BJ (cell line): ENCODE data around the gene ERBB2. TPM values are rescaled to one million over a fixed set of nuclear protein-coding genes. Genes with fewer than 3 reads are reported as not detected.

Experiments used
- CTCF ChIA-PET: fragments of 350-600 bp; formaldehyde crosslinking; extraction: SDS; loops from one replicate; lab custom pipeline; 2021; ENCODE audit warnings: antibody characterized with exemption, inconsistent platforms; lab: Yijun Ruan, JAX
- POLR2A ChIA-PET: fragments of 300-600 bp; sonication (Branson Sonifier 250); formaldehyde crosslinking; extraction: SDS; loops from one replicate; lab custom pipeline; 2021; ENCODE audit warnings: antibody characterized with exemption; lab: Charles Lee
- DNase-seq: peaks from one replicate; pipeline ENCODE4 v3.0.0-alpha.2; 2011; ENCODE audit warnings: low read depth
- H3K27me3 ChIP-seq: 2 replicates; pipeline ENCODE4 v1.6.0; 2011; ENCODE audit warnings: low read length; ENCODE audit not compliant: control insufficient read depth, insufficient read depth
- H3K36me3 ChIP-seq: 2 replicates; pipeline ENCODE4 v1.5.1; 2011; ENCODE audit warnings: low read length; ENCODE audit not compliant: control insufficient read depth, insufficient read depth
- H3K4me3 ChIP-seq: 2 replicates; pipeline ENCODE4 v1.5.1; 2011; ENCODE audit warnings: low read depth, mild to moderate bottlenecking, control low read depth, low read length
- polyA plus RNA-seq: library from polyadenylated mRNA; depleted of rRNA; stranded (reverse); fragments of >200 nt; gene quantifications from 2 replicates; pipeline ENCODE4 v1.2.3, GENCODE V29; 2011
- TF ChIP-seq, protein P1 (sequence below): IDR thresholded peaks from 2 replicates; pipeline ENCODE4 v1.5.1; 2011; ENCODE audit warnings: low read depth, mild to moderate bottlenecking, control low read depth, inconsistent platforms, low read length, moderate library complexity; ENCODE audit not compliant: insufficient read depth

ERBB2 gene
- polyA plus RNA-seq, 1 experiment, result 35.4 TPM

- no peak for DNase-seq
- H3K36me3 ChIP-seq, result no peaks in the 10 kb centered on the region
- ChIA-PET POLR2A (no interaction called here), CTCF (interaction anchor here (2.1 to 7.6 kb wide), 2 partner anchors 22 to 130 kb away, joined by 9 to 56 read pairs; partner anchors contain the start of gene MIEN1)
- H3K4me3 ChIP-seq, result no peak overlapping the region
- TF ChIP-seq, protein P1, sequence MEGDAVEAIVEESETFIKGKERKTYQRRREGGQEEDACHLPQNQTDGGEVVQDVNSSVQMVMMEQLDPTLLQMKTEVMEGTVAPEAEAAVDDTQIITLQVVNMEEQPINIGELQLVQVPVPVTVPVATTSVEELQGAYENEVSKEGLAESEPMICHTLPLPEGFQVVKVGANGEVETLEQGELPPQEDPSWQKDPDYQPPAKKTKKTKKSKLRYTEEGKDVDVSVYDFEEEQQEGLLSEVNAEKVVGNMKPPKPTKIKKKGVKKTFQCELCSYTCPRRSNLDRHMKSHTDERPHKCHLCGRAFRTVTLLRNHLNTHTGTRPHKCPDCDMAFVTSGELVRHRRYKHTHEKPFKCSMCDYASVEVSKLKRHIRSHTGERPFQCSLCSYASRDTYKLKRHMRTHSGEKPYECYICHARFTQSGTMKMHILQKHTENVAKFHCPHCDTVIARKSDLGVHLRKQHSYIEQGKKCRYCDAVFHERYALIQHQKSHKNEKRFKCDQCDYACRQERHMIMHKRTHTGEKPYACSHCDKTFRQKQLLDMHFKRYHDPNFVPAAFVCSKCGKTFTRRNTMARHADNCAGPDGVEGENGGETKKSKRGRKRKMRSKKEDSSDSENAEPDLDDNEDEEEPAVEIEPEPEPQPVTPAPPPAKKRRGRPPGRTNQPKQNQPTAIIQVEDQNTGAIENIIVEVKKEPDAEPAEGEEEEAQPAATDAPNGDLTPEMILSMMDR, result no peak
- no peaks in the 10 kb centered on the region for H3K27me3 ChIP-seq
These were observed 51.8 kb downstream of the ERBB2 start for GRCh38 chr17:39751637-39752036.

GRCh38 chr17:39752241-39752881 lies 52.5 kb downstream of the ERBB2 start:
- TF ChIP-seq, protein P1, result no peak
- ChIA-PET CTCF (interaction anchor here (0.6 to 7.6 kb wide), 5 partner anchors 8 to 349 kb away, joined by 3 to 56 read pairs (median 5); partner anchors contain the start of gene MIEN1), POLR2A (no interaction called here)
- no peaks in the 10 kb centered on the region; the same call in 1 of the 2 replicates for H3K27me3 ChIP-seq
- no peaks in the 10 kb centered on the region for H3K36me3 ChIP-seq
- DNase-seq, result no peak
- no peak overlapping the region for H3K4me3 ChIP-seq

DNA sequence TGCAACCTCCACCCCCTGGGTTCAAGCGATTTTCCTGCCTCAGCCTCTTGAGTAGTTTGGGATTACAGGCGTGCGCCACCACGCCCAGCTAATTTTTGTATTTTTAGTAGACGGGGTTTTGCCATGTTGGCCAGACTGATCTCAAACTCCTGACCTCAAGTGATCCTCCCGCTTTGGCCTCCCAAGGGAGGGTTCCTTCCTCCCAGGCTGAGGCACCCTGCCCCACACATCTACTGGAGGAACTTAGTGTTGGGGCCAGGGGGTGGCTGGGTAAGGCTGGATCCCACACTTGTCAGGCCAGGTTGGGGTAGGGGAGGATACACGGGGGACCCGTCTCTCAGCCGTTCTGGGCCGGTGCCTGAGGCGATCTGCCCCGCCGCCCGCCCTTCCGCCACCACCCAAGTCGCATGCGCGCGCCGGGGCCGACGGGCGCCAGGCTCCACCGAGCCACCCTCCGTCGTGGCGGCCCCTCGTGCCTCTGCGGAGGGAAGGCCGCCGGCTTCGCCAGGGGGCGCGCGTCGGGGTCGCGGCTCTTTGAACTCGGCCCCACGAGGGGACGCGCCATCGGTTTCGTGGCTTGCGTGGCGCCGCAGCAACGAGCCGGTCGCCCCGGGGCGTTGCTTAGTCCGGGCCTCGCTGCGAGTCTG lies 53.8 kb downstream of the ERBB2 start:
- Histone ChIP-seq H3K27me3 (peaks cover 2% of the 10 kb centered on the region), H3K36me3 (no peaks in the 10 kb centered on the region), H3K4me3 (peak overlapping the region; percentile 59)
- ChIA-PET CTCF (interaction anchor here (1.5 to 7.6 kb wide), 3 partner anchors 9 to 132 kb away, joined by 5 to 56 read pairs (median 9); partner anchors contain the start of gene MIEN1), POLR2A (interaction anchor here (0.6 kb wide), 1 partner anchor 31 kb away, joined by 3 read pairs; no protein-coding TSS in a partner anchor)
- DNase-seq, result no peak
- TF ChIP-seq, protein P1, result no peak

DNA sequence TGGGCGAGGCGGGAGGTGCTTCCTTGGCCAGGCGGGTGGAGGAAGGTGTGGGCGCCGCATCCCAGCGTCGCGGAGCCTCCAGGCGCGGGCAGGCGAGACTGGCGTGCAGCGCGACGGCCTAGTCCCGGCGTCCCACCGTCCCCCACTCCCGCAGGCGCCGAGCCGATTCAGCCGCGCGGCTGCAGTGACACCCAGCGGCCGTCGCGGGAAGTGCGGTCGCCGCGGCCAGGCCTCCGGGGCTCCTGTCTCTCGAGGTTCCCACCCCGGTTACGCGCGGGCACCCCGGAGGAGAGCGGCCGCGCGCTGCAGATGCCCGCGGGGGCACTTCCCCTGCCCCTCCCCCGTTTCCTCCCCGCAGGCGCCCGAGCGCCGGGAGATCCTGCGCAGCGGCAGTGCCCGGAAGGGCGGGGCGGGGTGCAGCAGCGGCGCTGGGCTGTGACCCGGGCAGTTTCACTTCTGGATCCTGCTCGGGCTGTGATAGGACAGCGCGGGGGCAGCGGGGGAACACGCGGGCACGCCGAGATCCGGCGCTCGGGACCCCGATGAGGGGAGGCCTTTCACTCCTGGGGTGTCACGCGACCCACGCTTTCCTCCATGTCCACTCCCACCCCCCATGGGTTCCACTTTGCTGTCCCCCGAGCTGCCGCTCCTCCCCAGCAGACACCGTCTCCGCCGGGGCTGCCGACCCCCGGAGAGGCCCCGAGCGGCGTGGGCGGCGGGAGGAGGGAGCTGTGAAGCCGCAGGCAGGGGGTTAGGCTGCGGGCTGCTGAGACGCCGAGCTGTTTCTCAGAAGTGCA lies 54.5 kb downstream of the ERBB2 start:
- TF ChIP-seq, protein P1, result peak; percentile 65
- DNase-seq, result no peak
- peak overlapping the region; percentile 59 for H3K4me3 ChIP-seq
- ChIA-PET POLR2A (no interaction called here), CTCF (interaction anchor here (0.8 to 3.0 kb wide), 8 partner anchors 9 to 201 kb away, joined by 3 to 26 read pairs (median 4); partner anchors contain the start of gene MIEN1)
- peaks cover 3% of the 10 kb centered on the region for H3K27me3 ChIP-seq
- H3K36me3 ChIP-seq, result no peaks in the 10 kb centered on the region
